ENCODE results near the gene FBRS.

Gene FBRS

DNA sequence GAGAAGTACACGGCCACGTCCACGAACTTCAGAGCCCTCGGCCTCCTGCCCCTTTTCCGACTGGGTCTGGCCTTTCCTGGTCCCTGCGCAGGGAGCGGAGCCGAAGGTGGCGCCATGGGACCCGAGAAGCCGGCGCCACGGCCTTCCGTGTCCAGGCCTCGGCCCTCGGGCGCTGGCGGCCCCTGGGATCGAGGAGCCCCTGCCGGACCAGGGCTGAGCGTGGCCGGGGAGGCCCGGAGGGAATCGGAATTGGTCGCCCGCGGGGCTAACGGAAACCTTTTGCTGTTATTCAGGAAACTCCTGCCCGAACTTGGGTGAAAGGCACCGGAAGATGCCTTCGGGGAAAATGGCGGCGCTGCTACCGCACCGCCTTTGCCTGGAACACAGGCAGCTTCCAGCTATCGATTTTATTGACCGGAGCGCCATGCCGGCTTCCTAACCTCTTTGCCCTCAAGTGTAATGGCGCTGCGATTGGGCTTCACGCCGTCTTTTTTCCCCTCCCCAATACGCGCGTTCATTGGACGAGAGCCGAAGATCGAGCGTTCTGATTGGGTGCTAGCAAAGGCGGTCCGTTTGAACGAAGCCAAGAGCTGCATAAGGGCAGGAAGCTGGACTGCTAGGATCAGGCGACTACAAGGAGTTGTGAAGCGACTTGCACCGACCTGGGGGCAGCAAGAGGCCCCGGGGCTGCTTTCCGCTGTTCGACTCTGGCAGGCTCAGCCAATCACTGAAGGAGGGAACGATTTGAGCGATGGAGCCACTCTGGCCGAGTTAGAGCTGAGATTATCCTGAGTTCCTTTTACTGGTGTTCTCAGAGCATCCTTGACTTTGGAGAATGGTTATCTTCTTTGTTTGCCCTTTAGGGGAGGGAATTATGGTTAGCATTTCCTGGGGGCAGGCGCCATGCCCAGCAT, 48.0 kb upstream of the FBRS start, which contains the start of gene ZNF689 (continued):
- no peak for TF ChIP-seq ZNF37A (tag by site-specific recombination; IDR thresholded peaks at IDR 0.05)
- TF ChIP-seq ZNF624 (tag by site-specific recombination; IDR thresholded peaks at IDR 0.05), result no peak
- TF ChIP-seq, protein P1, sequence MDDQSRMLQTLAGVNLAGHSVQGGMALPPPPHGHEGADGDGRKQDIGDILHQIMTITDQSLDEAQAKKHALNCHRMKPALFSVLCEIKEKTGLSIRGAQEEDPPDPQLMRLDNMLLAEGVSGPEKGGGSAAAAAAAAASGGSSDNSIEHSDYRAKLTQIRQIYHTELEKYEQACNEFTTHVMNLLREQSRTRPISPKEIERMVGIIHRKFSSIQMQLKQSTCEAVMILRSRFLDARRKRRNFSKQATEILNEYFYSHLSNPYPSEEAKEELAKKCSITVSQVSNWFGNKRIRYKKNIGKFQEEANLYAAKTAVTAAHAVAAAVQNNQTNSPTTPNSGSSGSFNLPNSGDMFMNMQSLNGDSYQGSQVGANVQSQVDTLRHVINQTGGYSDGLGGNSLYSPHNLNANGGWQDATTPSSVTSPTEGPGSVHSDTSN (CRISPR knock-in tag; IDR thresholded peaks at IDR 0.05), result no peak; the same call in 1 of the 2 replicates
- no peak for TF ChIP-seq ZNF747 (tag by site-specific recombination; IDR thresholded peaks at IDR 0.05)
- peak; percentile 95 for TF ChIP-seq ZXDB (tag by site-specific recombination; IDR thresholded peaks at IDR 0.05)
- no peak for TF ChIP-seq ZNF621 (tag by site-specific recombination; IDR thresholded peaks at IDR 0.05)
- peak; percentile 95 for TF ChIP-seq ZBTB6 (tag by site-specific recombination; IDR thresholded peaks at IDR 0.05)
- no peak for TF ChIP-seq ZNF626 (tag by site-specific recombination; IDR thresholded peaks at IDR 0.05)
- peak; percentile 53; the same call in 1 of the 2 replicates for TF ChIP-seq PRDM4 (tag by site-specific recombination; IDR thresholded peaks at IDR 0.05)
- no peak for TF ChIP-seq ZNF133 (tag by site-specific recombination; IDR thresholded peaks at IDR 0.05)
- peak; percentile 51; the same call in 1 of the 2 replicates for TF ChIP-seq ZNF558 (tag by site-specific recombination; IDR thresholded peaks at IDR 0.05)
- TF ChIP-seq TCF7L2 (IDR thresholded peaks at IDR 0.05; ENCODE audit: borderline replicate concordance, low read depth, low read length), result peak; percentile 56; the same call in 1 of the 2 replicates
- TF ChIP-seq ZNF416 (tag by site-specific recombination; IDR thresholded peaks at IDR 0.05), result no peak
- TF ChIP-seq ZNF664 (tag by site-specific recombination; IDR thresholded peaks at IDR 0.05), result no peak
- TF ChIP-seq ZNF76 (tag by site-specific recombination; IDR thresholded peaks at IDR 0.05; ENCODE audit: borderline replicate concordance, low read depth), result peak; percentile 81
- no peak; the same call in 1 of the 2 replicates for TF ChIP-seq GLI2 (tag by site-specific recombination; IDR thresholded peaks at IDR 0.05; ENCODE audit: borderline replicate concordance, low read depth)
- peak; percentile 92 for TF ChIP-seq ZNF518A (tag by site-specific recombination; conservative IDR thresholded peaks at IDR 0.05; ENCODE audit: low read depth)
- TF ChIP-seq ZNF274 (IDR thresholded peaks at IDR 0.05; ENCODE audit: low read length), result no peak
- no peak for TF ChIP-seq ZNF274 (tag by site-specific recombination; IDR thresholded peaks at IDR 0.05; ENCODE audit: borderline replicate concordance)
- no peak for TF ChIP-seq GFI1B (tag by site-specific recombination; IDR thresholded peaks at IDR 0.05)
- peak; percentile 100 for TF ChIP-seq OVOL3 (tag by site-specific recombination; IDR thresholded peaks at IDR 0.05)
- no peak for TF ChIP-seq ZNF544 (tag by site-specific recombination; IDR thresholded peaks at IDR 0.05)
- TF ChIP-seq ZNF391 (tag by site-specific recombination; IDR thresholded peaks at IDR 0.05; ENCODE audit: borderline replicate concordance, low read depth), result peak; percentile 72; the same call in 1 of the 2 replicates
- no peak for TF ChIP-seq ZNF707 (tag by site-specific recombination; IDR thresholded peaks at IDR 0.05)
- TF ChIP-seq KLF17 (tag by site-specific recombination; IDR thresholded peaks at IDR 0.05), result peak; percentile 42
- TF ChIP-seq GLI4 (tag by site-specific recombination; IDR thresholded peaks at IDR 0.05), result no peak
- peak; percentile 56; the same call in 1 of the 2 replicates for TF ChIP-seq ZNF324 (tag by site-specific recombination; IDR thresholded peaks at IDR 0.05)
- no peak for TF ChIP-seq ZNF555 (tag by site-specific recombination; conservative IDR thresholded peaks at IDR 0.05)
- TF ChIP-seq ZNF48 (tag by site-specific recombination; IDR thresholded peaks at IDR 0.05), result no peak

Data from HEK293 (cell line).